ENCODE results near the gene PINLYP. TPM values are rescaled to one million over a fixed set of nuclear protein-coding genes. Genes with fewer than 3 reads are reported as not detected.
A peak's percentile ranks its signal among the peaks of the same experiment; 100 is the strongest.

PINLYP gene
- total RNA-seq, 4 donors from 2014 or later, result 2.3 to 9.4 (median 6.7) TPM

DNA sequence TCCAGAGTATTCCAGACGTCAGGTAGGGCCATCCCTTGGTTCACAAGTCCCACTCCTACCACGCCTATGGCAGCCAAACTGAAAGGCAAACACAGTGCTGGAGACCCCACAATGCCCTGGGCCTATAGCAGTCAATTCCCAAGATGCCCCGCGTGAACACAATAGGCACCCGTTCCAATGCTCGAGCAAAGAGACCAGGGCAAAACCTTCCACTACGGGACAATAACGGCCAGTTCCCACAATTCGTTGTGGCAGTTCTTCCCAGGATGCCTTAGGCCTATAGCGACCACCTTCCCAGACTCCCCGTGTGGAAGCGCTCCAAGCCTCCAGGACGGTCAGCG, 43.3 kb downstream of the PINLYP start:
- 0% methylated on average over 2 to 3 of the region's 14 CpGs for WGBS, 2 donors (ENCODE audit: low coverage in 1 of 2)
- Histone ChIP-seq H3K9me3 (no peaks in the 10 kb centered on the region), H3K4me1 (peaks cover 0 to 46% (median 5%) of the 10 kb centered on the region in 3 donors), H3K4me3 (peak overlapping the region; percentile 58 to 85), H3K27me3 (no peaks in the 10 kb centered on the region), H3K27ac (peak overlapping the region; percentile 79 to 99 (median 98)), H3K36me3 (peaks cover 0 to 10% of the 10 kb centered on the region in 2 donors)
- no peak for ATAC-seq
- TF ChIP-seq, protein P1, sequence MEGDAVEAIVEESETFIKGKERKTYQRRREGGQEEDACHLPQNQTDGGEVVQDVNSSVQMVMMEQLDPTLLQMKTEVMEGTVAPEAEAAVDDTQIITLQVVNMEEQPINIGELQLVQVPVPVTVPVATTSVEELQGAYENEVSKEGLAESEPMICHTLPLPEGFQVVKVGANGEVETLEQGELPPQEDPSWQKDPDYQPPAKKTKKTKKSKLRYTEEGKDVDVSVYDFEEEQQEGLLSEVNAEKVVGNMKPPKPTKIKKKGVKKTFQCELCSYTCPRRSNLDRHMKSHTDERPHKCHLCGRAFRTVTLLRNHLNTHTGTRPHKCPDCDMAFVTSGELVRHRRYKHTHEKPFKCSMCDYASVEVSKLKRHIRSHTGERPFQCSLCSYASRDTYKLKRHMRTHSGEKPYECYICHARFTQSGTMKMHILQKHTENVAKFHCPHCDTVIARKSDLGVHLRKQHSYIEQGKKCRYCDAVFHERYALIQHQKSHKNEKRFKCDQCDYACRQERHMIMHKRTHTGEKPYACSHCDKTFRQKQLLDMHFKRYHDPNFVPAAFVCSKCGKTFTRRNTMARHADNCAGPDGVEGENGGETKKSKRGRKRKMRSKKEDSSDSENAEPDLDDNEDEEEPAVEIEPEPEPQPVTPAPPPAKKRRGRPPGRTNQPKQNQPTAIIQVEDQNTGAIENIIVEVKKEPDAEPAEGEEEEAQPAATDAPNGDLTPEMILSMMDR (IDR thresholded peaks at IDR 0.05), result no peak
- TF ChIP-seq POLR2AphosphoS5 (IDR thresholded peaks at IDR 0.05) (no peak), POLR2A (IDR thresholded peaks at IDR 0.05) (no peak), EP300 (IDR thresholded peaks at IDR 0.05) (no peak)

DNA sequence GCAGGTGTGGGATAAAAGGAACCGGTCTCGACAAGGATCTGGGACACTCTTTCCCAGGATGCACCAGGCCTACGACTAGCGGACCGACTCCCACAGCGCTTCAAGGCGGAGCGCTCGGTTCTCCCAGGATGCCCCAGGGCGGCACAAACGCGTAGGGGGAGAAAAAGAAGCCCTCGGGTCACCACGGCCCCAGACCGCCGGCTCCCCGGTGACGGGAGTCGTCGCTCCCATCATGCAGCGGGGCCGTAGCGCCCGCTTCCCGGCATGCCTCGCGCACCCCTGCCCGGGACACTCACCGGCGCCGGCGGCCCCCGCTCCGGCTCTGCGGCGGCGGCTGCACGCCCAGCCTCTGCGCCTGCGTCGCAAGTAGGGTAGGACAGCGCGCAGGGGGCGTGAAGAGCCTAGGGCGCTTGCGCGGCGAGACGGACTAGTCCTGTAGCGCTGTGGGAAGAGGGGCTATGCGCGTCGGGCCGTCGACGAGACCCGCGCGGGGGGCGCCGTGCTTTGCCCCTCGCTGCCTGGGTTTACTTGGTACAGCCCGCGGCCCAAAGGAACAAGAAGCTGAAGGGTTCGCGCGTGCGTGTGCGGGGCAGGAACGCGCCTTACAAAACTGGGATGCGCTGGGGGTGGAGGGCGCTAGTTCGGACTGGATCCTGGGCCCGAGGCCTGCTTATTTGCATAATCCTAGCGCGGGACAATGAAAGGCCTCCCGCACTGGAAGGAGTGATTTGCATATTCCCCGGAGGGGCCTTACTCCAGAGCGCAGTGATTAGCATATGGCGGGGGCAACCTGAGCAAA, 43.9 kb downstream of the PINLYP start, which contains the start of gene ZNF428:
Gene ZNF428, minus strand, starts transcription at position 368 of the 799 bp plus-strand sequence. CDS start 5,325 bp downstream, outside the sequence.
- no peak for TF ChIP-seq EP300 (IDR thresholded peaks at IDR 0.05)
- peak; percentile 65 for TF ChIP-seq POLR2AphosphoS5 (IDR thresholded peaks at IDR 0.05)
- TF ChIP-seq, protein P1 (IDR thresholded peaks at IDR 0.05), result peak in 1 of 4 experiments; percentile 5
- peak; percentile 88 to 89 for TF ChIP-seq POLR2A (IDR thresholded peaks at IDR 0.05)
- Histone ChIP-seq H3K4me1 (peaks cover 0 to 41% (median 5%) of the 10 kb centered on the region in 3 donors), H3K36me3 (peaks cover 0 to 4% of the 10 kb centered on the region in 2 donors), H3K27me3 (no peaks in the 10 kb centered on the region), H3K27ac (peak within 1 kb of the TSS; percentile 79 to 99 (median 98)), H3K9me3 (no peaks in the 10 kb centered on the region), H3K4me3 (peak within 1 kb of the TSS; percentile 58 to 85)
- no CpG with 5 or more reads among the region's 81 CpGs for WGBS, 2 donors (ENCODE audit: low coverage in 1 of 2)
- ATAC-seq, result peak; percentile 95

DNA sequence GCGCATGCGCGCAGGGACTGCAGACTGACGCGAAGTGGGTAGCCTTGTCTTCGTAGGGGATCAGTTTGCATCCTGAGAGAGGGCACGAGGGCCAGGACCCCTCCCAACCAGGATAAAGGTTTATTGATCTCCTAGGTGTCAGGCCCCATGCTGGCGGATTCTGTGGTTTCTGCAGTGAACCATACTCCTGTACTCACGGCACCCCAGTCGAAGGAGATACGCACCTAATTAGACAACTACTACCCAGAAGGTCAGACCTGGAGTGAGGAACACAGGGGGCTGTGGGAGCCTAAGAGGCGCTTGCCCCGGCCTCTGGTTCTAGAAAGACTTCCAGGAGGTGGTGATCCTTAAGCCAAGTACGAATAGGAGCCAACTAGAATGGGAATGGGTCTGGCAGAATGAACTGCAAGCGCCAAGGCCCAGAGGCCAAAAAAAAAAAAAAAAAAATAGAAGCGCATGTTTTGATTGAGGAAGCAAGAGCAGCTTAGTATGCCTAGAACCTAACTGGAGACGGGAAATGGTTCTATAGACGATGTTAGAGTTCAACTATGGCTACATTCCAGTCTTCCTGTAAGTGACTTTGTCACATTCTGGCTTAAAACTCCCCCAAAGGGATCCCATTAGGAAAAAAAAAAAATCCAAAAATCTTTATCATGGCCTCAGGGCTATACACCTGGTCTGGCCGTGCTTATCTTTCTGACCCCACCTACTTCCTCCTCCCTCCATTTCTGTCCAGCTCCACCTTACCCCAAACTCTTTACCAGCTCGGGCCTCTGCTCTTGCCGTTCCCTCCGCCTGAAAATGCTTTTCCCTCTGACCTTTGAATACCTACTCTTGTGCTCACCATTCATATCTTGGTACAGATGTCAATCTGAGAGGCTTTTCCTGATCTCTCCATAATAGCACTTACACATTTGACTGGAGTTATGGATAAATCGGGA, 44.7 kb downstream of the PINLYP start:
- H3K36me3 ChIP-seq, result peaks cover 0 to 4% of the 10 kb centered on the region in 2 donors
- 53 to 91% methylated on average over 5 to 8 of the region's 23 CpGs for WGBS, 2 donors (ENCODE audit: low coverage in 1 of 2)
- peaks cover 0 to 33% (median 5%) of the 10 kb centered on the region in 3 donors for H3K4me1 ChIP-seq
- no peaks in the 10 kb centered on the region for H3K9me3 ChIP-seq
- peak overlapping the region; percentile 58 to 85 for H3K4me3 ChIP-seq
- no peak for ATAC-seq
- H3K27ac ChIP-seq, result peak overlapping the region; percentile 79 to 99 (median 98)
- TF ChIP-seq, protein P1 (IDR thresholded peaks at IDR 0.05), result no peak
- no peak for TF ChIP-seq POLR2AphosphoS5 (IDR thresholded peaks at IDR 0.05)
- TF ChIP-seq EP300 (IDR thresholded peaks at IDR 0.05), result no peak
- H3K27me3 ChIP-seq, result no peaks in the 10 kb centered on the region

DNA sequence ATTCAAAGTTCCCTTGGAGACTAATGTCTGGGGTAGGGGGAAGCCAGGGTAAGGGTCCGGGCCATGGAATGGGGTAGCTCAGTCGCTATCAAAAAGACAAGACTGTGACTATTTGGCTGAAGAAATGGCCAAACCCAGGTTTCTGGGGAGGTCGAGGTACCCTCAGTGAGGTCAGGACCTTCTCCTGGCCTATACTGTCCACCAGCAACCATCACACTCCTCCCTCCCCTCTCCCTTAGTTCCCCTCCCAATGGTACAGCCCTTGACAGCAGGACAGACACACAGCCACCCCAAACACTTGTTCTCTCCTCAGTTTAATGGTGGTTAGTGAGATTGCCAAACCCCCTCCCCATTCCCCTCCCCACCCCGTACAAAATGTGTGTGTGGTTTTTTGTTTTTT, 46.5 kb downstream of the PINLYP start:
- H3K9me3 ChIP-seq, result no peaks in the 10 kb centered on the region
- H3K4me3 ChIP-seq, result no peak overlapping the region
- ATAC-seq, result no peak
- peaks cover 0 to 31% (median 5%) of the 10 kb centered on the region in 3 donors for H3K4me1 ChIP-seq
- WGBS, 2 donors (ENCODE audit: low coverage in 1 of 2), result 65 to 73% methylated on average over 3 to 4 of the region's 4 CpGs
- TF ChIP-seq POLR2A (IDR thresholded peaks at IDR 0.05), result no peak
- TF ChIP-seq EP300 (IDR thresholded peaks at IDR 0.05), result no peak
- TF ChIP-seq, protein P1 (IDR thresholded peaks at IDR 0.05), result no peak
- TF ChIP-seq POLR2AphosphoS5 (IDR thresholded peaks at IDR 0.05), result no peak
- peaks cover 0 to 9% of the 10 kb centered on the region in 2 donors for H3K36me3 ChIP-seq
- H3K27ac ChIP-seq, result no peak overlapping the region
- no peaks in the 10 kb centered on the region for H3K27me3 ChIP-seq

Measured in gastroesophageal sphincter (tissue), 4 donors.